Spinal cord (tissue), 10 donors: ENCODE results near the gene M1AP. TPM values are rescaled to one million over a fixed set of nuclear protein-coding genes. Genes with fewer than 3 reads are reported as not detected.

Experiments used
- DNase-seq, 6 donors: peaks; one replicate each; pipeline versions ENCODE4 v3.0.0 to v3.0.0-alpha.2; 2013 to 2015; ENCODE audit warnings: low spot score in 6 of 6, low read depth in 4 of 6
- H3K27ac ChIP-seq: one replicate; pipeline ENCODE4 v1.5.1; 2013; ENCODE audit warnings: low read depth, low read length, control low read depth
- H3K27me3 ChIP-seq: one replicate; pipeline ENCODE4 v1.6.1; 2013; ENCODE audit warnings: low read length; ENCODE audit not compliant: control insufficient read depth, insufficient read depth
- H3K36me3 ChIP-seq: one replicate; pipeline ENCODE4 v1.6.1; 2013; ENCODE audit warnings: low read length; ENCODE audit not compliant: control insufficient read depth, insufficient read depth
- H3K4me1 ChIP-seq: one replicate; pipeline ENCODE4 v1.6.1; 2013; ENCODE audit warnings: low read length; ENCODE audit not compliant: control insufficient read depth, insufficient read depth
- H3K4me3 ChIP-seq: one replicate; pipeline ENCODE4 v1.5.1; 2013; ENCODE audit warnings: low read depth, low read length, control low read depth
- H3K9me3 ChIP-seq: one replicate; pipeline ENCODE4 v1.6.1; 2013; ENCODE audit warnings: low read length; ENCODE audit not compliant: control insufficient read depth, insufficient read depth
- WGBS: methylation state at CpG from one replicate; pipeline ENCODE4 v1.1.5; 2013; ENCODE audit warnings: missing lambda C conversion rate; ENCODE audit not compliant: insufficient coverage; 5-methylcytosine and 5-hydroxymethylcytosine counted together
- polyA plus RNA-seq, 2 donors: library from polyadenylated mRNA; unstranded; fragments of 120-200 nt; gene quantifications; one replicate each; pipeline ENCODE4 v1.2.1, GENCODE V29; 2013; ENCODE audit not compliant: insufficient read length in 2 of 2
- total RNA-seq, 2 donors: library from RNA; depleted of rRNA in 1 of 2; stranded (reverse); fragments of 120-200 nt in 1 of 2; fragments of >200 nt in 1 of 2; gene quantifications; one replicate each; pipeline versions ENCODE4 v1.2.3 to v1.2.4, GENCODE V29; 2013 to 2014
- donor health status: healthy.

M1AP gene
- total and polyA plus RNA-seq, 4 donors, result 0.33 to 1.3 (median 0.89) TPM

GRCh38 chr2:74553892-74554819 lies 94.0 kb downstream of the M1AP start, which contains the start of the genes DOK1 and LOXL3:
TSS of gene DOK1 (plus strand) at chr2:74554720. CDS start at chr2:74554755, 35 bp downstream.
TSS of gene LOXL3 (minus strand) at chr2:74553942. CDS start at chr2:74552634, 1,308 bp downstream.
- Histone ChIP-seq H3K4me3 (peak within 1 kb of the TSS; percentile 77), H3K27ac (peak within 1 kb of the TSS; percentile 95), H3K27me3 (peaks cover 25% of the 10 kb centered on the region), H3K4me1 (peaks cover 50% of the 10 kb centered on the region), H3K9me3 (no peaks in the 10 kb centered on the region), H3K36me3 (peaks cover 20% of the 10 kb centered on the region)
- DNase-seq, result peak in 3 of 6 donors; percentile 73 to 95 (median 89)
- WGBS, result 0% methylated on average over 71 of the region's 73 CpGs

GRCh38 chr2:74552914-74553811 lies 95.0 kb downstream of the M1AP start:
- Histone ChIP-seq H3K27me3 (peaks cover 25% of the 10 kb centered on the region), H3K4me3 (peak overlapping the region; percentile 77), H3K36me3 (peaks cover 20% of the 10 kb centered on the region), H3K9me3 (no peaks in the 10 kb centered on the region), H3K27ac (peak overlapping the region; percentile 95), H3K4me1 (peaks cover 57% of the 10 kb centered on the region)
- DNase-seq, result peak in 2 of 6 donors; percentile 56 to 67
- WGBS, result 15% methylated on average over 26 of the region's 27 CpGs

GRCh38 chr2:74551942-74552913 lies 95.9 kb downstream of the M1AP start:
- Histone ChIP-seq H3K27me3 (peaks cover 25% of the 10 kb centered on the region), H3K36me3 (peaks cover 20% of the 10 kb centered on the region), H3K4me1 (peaks cover 58% of the 10 kb centered on the region), H3K9me3 (no peaks in the 10 kb centered on the region), H3K4me3 (peak overlapping the region; percentile 77), H3K27ac (peak overlapping the region; percentile 95)
- 58% methylated on average over 21 of the region's 21 CpGs for WGBS
- no peak for DNase-seq

- Histone ChIP-seq H3K4me3 (no peak overlapping the region), H3K4me1 (peaks cover 58% of the 10 kb centered on the region), H3K27ac (no peak overlapping the region), H3K36me3 (peaks cover 15% of the 10 kb centered on the region), H3K9me3 (no peaks in the 10 kb centered on the region), H3K27me3 (peaks cover 23% of the 10 kb centered on the region)
- DNase-seq, result no peak
Measured at GRCh38 chr2:74551530-74551929, 96.6 kb downstream of the M1AP start.

GRCh38 chr2:74550231-74550630 lies 97.9 kb downstream of the M1AP start:
- peaks cover 6% of the 10 kb centered on the region for H3K36me3 ChIP-seq
- no peak overlapping the region for H3K27ac ChIP-seq
- no peaks in the 10 kb centered on the region for H3K9me3 ChIP-seq
- peaks cover 13% of the 10 kb centered on the region for H3K27me3 ChIP-seq
- H3K4me1 ChIP-seq, result peaks cover 52% of the 10 kb centered on the region
- DNase-seq, result no peak
- WGBS, result 73% methylated on average over 5 of the region's 7 CpGs
- H3K4me3 ChIP-seq, result no peak overlapping the region

- 4% methylated on average over 85 of the region's 85 CpGs for WGBS
- H3K36me3 ChIP-seq, result peaks cover 6% of the 10 kb centered on the region
- peak in 2 of 6 donors; percentile 60 to 61 for DNase-seq
- H3K9me3 ChIP-seq, result no peaks in the 10 kb centered on the region
- peak overlapping the region; percentile 55 for H3K4me3 ChIP-seq
- peaks cover 7% of the 10 kb centered on the region for H3K27me3 ChIP-seq
- H3K4me1 ChIP-seq, result peaks cover 41% of the 10 kb centered on the region
- H3K27ac ChIP-seq, result no peak overlapping the region
Measured at GRCh38 chr2:74548900-74549826, 99.0 kb downstream of the M1AP start.

- peaks cover 6% of the 10 kb centered on the region for H3K36me3 ChIP-seq
- peaks cover 33% of the 10 kb centered on the region for H3K4me1 ChIP-seq
- peaks cover 6% of the 10 kb centered on the region for H3K27me3 ChIP-seq
- H3K4me3 ChIP-seq, result peak overlapping the region; percentile 55
- no peaks in the 10 kb centered on the region for H3K9me3 ChIP-seq
- H3K27ac ChIP-seq, result peak overlapping the region; percentile 10
- 8% methylated on average over 25 of the region's 26 CpGs for WGBS
- peak in 2 of 6 donors; percentile 62 to 76 for DNase-seq
Measured at GRCh38 chr2:74548285-74548899, 99.7 kb downstream of the M1AP start.

- H3K27ac ChIP-seq, result no peak overlapping the region
- 75% methylated on average over 1 of the region's 3 CpGs for WGBS
- peaks cover 6% of the 10 kb centered on the region for H3K36me3 ChIP-seq
- H3K27me3 ChIP-seq, result peaks cover 3% of the 10 kb centered on the region
- peaks cover 20% of the 10 kb centered on the region for H3K4me1 ChIP-seq
- no peak for DNase-seq
- H3K9me3 ChIP-seq, result no peaks in the 10 kb centered on the region
- no peak overlapping the region for H3K4me3 ChIP-seq
Measured at GRCh38 chr2:74546004-74546403, 102.1 kb downstream of the M1AP start.
